IPS DF 4.7 (cell line): ENCODE data around the gene JUND.
"Not testable (repeated sequence)": the region's sequence is repeated elsewhere in the genome, so short reads cannot be mapped to it uniquely, and the experiment has no call there.

ENCODE experiments used
- DNase-seq: peaks from one replicate; pipeline ENCODE4 v3.0.0-alpha.2; 2013; ENCODE audit warnings: low spot score; ENCODE audit errors: extremely low read depth

JUND gene

GRCh38 chr19:18281082-18282020 lies at the start of gene JUND:
JUND (minus strand) TSS chr19:18281622; CDS start chr19:18281484, 138 bp downstream.
- DNase-seq = no peak

GRCh38 chr19:18330868-18331267 lies 49.4 kb upstream of the JUND start:
- no peak for DNase-seq

- no peak for DNase-seq
These were observed 47.6 kb upstream of the JUND start for GRCh38 chr19:18329035-18329376.

GRCh38 chr19:18328340-18329034 lies 47.1 kb upstream of the JUND start:
- peak; percentile 95 for DNase-seq

DNA sequence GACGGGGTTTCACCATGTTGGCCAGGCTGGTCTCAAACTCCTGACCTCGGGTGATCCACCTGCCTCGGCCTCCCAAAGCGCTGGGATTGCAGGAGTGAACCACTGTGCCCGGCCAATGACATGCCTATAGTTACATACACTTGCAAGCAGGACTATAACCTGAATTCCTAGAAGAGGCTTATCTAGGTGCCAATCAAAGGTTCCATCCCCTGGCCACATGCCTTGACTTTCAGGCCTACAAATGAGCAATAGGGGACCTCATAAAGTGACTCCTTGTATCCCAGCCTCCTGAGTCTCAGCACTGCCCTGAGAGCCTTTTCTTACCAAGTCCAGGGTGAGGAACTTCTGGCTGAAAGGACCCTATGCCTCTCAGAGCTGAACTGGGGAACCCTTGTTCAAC lies 45.4 kb upstream of the JUND start:
- no peak for DNase-seq

- not testable (repeated sequence) for DNase-seq
These were observed 42.9 kb upstream of the JUND start for GRCh38 chr19:18324373-18324731.

GRCh38 chr19:18322759-18323460 lies 41.5 kb upstream of the JUND start, which contains the start of gene LSM4:
LSM4 (minus strand) TSS chr19:18323076; CDS start chr19:18323020, 56 bp downstream.
- DNase-seq = peak; percentile 91

DNA sequence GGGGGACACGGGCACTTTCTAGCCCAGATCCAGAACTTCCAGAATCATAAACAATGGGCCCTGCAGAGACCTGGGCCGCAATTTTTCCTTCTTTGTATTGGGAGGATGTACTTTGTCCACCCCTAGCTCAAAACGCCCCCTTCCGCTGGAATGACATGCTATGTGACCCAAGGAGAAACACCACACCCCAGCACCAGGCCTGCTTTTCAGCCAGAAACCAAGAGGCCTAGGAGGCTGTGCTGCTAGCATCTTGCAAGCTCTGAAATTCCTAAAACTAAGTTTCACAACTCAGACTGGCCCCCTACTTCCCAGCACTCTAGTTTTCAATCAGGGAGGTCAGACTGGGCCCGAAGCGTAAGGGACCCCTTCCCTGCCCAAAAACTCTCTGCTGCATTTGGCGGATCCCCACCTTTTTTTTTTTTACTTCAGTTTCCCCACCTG lies 40.9 kb upstream of the JUND start:
- no peak for DNase-seq

DNA sequence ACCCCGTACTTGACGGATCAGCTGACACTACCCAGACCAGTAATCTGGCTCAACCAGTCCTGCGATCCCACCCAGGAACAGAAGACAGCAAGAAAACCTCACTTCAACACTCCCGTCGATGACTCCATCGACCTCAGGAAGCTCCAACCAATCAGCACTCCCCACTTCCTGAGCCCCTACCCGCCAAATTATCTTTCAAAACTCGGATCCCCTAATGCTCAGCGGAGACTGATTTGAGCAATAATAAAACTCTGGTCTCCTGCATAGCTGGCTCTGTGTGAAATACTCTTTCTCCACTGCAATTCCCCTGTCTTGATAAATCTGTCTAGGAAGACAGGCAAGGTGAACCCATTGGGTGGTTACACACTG lies 40.3 kb upstream of the JUND start:
- DNase-seq = no peak

GRCh38 chr19:18320865-18321733 lies 39.7 kb upstream of the JUND start:
- DNase-seq = no peak

- no peak for DNase-seq
These were observed 38.2 kb upstream of the JUND start for GRCh38 chr19:18319591-18320135.

GRCh38 chr19:18317961-18318800 lies 36.8 kb upstream of the JUND start:
- no peak for DNase-seq

- DNase-seq = no peak
These were observed 32.0 kb upstream of the JUND start for GRCh38 chr19:18313398-18313797.

GRCh38 chr19:18312092-18312534 lies 30.7 kb upstream of the JUND start:
- no peak for DNase-seq

GRCh38 chr19:18311502-18312091 lies 30.2 kb upstream of the JUND start:
- DNase-seq = no peak

DNA sequence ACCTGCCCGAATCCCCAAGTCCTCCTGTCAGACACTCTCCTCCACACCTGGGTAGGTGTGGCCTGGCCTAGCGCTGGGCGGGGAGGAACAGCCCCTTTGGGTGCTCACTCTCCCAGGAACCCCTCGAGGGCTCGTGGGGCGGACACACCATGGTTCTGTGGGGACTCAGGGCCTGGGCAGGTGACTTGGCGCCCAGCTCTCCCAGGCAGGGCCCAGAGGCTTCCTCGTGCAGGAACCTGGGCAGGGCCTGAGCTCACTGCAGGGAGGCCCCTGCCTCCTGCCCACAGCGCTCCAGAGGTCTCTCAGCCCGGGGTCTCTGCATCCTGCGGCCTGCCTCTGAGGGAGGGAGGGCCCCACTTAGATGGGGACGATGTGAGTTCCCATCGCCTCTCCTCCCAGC lies 29.5 kb upstream of the JUND start:
- no peak for DNase-seq

- DNase-seq = no peak
These were observed 28.9 kb upstream of the JUND start for GRCh38 chr19:18310118-18310909.

- DNase-seq = no peak
These were observed 28.2 kb upstream of the JUND start for GRCh38 chr19:18309525-18310064.
